Stomach smooth muscle (tissue), 2 donors: ENCODE results near the gene SPDYE2B.
"Not testable (repeated sequence)": the region's sequence is repeated elsewhere in the genome, so short reads cannot be mapped to it uniquely, and the experiment has no call there.

Experiments used
- H3K27ac ChIP-seq: one replicate; pipeline ENCODE4 v1.7.0; 2013; ENCODE audit warnings: mild to moderate bottlenecking, low read length, inconsistent platforms
- H3K27me3 ChIP-seq, 2 donors: one replicate each; pipeline ENCODE4 v1.7.0; 2013; ENCODE audit warnings: low read length in 2 of 2; ENCODE audit not compliant: insufficient read depth in 2 of 2, control insufficient read depth in 1 of 2
- H3K36me3 ChIP-seq, 2 donors: one replicate each; pipeline ENCODE4 v1.7.0; 2013; ENCODE audit warnings: low read length in 2 of 2; ENCODE audit not compliant: control insufficient read depth in 2 of 2, insufficient read depth in 2 of 2
- H3K4me1 ChIP-seq: one replicate; pipeline ENCODE4 v1.7.0; 2013; ENCODE audit warnings: low read length; ENCODE audit not compliant: control insufficient read depth, insufficient read depth
- H3K4me3 ChIP-seq, 2 donors: one replicate each; pipeline ENCODE4 v1.7.0; 2013; ENCODE audit warnings: low read length in 2 of 2
- H3K9ac ChIP-seq, 2 donors: one replicate each; pipeline ENCODE4 v1.7.0; 2013; ENCODE audit warnings: low read length in 2 of 2, mild to moderate bottlenecking in 1 of 2
- H3K9me3 ChIP-seq, 2 donors: one replicate each; pipeline ENCODE4 v1.7.0; 2013; ENCODE audit warnings: low read length in 2 of 2; ENCODE audit not compliant: control insufficient read depth in 2 of 2
- donor health status: healthy.
- donor health status: Pancreatic carcinoma.

Gene SPDYE2B

DNA sequence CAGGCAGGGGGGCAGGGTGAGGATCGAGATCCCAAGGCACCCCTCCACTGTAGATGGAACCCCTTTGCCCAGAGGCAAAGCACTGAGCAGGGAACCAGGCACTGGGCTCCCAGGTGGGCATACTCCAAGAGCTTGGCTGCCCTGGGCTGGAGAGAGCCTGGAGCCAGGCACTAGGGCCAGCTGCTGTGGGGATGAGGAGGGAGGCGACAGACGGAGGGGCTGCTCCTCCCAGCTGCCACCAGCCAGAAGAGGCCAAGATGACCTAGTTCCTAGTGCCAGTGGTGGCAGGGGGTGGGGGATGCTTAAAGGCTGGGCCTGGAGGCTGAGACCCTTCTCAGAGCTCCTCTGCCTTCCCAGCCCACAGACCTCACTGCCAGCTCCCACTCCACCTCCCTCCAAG, 35.2 kb upstream of the SPDYE2B start:
- not testable (repeated sequence) for H3K27me3 ChIP-seq, H3K9me3 ChIP-seq, H3K27ac ChIP-seq, H3K36me3 ChIP-seq, H3K4me1 ChIP-seq, H3K4me3 ChIP-seq, H3K9ac ChIP-seq

DNA sequence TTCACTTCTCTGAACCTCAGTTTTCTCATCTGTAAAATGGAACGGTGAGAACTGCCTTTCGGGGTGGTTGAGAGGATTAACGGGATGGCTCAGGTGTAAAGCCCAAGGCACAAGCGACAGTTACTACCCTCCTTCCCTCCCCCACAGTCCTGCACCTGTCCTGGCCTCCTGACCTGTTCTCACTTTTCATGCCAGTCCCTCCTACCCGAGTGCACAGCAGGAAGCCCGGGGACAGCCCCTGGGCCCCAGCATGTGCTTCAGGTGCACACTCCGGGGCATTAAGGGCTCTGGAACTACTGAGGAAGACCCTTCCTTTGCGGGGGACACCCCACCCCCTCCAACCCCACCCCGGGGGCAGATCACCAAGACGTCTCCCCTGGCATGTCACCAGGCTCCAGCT, 34.2 kb upstream of the SPDYE2B start:
- not testable (repeated sequence) for H3K27me3 ChIP-seq, H3K27ac ChIP-seq, H3K36me3 ChIP-seq, H3K9ac ChIP-seq, H3K4me1 ChIP-seq, H3K4me3 ChIP-seq, H3K9me3 ChIP-seq

DNA sequence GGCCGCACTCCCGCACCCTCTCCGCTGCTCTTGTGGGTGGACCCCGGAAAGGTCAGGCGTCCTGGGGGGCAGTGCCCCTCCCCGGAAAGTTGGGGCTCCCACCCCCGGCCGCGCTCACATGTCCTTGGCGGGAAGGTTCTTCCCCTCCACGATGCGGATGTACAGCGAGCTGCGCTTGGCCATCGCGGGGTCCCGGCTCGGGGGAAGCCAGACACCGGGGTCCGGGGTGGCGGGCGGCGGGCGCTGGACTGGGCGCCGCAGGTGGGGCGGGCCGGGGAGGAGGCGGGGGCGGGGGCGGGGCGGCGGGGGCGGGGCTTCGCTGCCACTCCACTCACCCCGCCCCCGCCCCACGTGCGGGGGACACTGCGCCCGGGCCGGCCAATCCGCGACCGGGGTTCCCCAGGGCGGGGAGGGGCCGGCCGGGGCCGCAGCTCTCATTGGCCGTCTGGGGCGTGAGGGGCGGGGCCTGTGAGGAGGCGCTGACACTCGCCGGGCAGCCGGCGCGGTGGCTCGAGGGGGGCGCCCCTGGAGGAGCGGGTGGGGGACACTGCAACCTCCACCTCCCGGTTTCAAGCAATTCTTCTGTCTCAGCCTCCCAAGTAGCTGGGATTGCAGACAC, 33.5 kb upstream of the SPDYE2B start, which contains the start of gene RASA4:
RASA4 (minus strand) TSS at position 250 of the 619 bp plus-strand sequence; CDS start at position 183, 67 bp downstream.
- H3K9ac ChIP-seq, H3K27ac ChIP-seq, H3K27me3 ChIP-seq, H3K4me1 ChIP-seq, H3K36me3 ChIP-seq, H3K9me3 ChIP-seq: not testable (repeated sequence)
- peak within 1 kb of the TSS in 1 of 2 donors; percentile 64 for H3K4me3 ChIP-seq

DNA sequence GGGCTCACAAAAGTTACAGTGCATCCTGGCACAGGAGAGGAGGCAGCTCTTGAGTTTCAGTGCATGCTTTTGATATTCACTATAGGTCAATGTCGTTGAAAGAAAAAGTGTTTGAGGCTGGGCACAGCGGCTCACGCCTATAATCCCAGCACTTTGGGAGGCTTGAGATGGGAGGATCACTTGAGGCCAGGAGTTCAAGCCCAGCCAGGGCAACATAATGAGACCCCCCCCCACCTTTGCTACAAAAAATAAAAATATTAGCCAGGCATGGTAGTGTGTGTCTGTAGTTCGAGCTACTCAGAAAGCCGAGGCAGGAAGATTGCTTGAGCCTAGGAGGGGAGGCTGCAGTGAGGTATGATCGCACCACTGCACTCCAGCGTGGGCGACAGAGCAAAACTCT, 32.0 kb upstream of the SPDYE2B start:
- H3K4me3 ChIP-seq, H3K27ac ChIP-seq, H3K9me3 ChIP-seq, H3K36me3 ChIP-seq, H3K9ac ChIP-seq, H3K27me3 ChIP-seq, H3K4me1 ChIP-seq: not testable (repeated sequence)

DNA sequence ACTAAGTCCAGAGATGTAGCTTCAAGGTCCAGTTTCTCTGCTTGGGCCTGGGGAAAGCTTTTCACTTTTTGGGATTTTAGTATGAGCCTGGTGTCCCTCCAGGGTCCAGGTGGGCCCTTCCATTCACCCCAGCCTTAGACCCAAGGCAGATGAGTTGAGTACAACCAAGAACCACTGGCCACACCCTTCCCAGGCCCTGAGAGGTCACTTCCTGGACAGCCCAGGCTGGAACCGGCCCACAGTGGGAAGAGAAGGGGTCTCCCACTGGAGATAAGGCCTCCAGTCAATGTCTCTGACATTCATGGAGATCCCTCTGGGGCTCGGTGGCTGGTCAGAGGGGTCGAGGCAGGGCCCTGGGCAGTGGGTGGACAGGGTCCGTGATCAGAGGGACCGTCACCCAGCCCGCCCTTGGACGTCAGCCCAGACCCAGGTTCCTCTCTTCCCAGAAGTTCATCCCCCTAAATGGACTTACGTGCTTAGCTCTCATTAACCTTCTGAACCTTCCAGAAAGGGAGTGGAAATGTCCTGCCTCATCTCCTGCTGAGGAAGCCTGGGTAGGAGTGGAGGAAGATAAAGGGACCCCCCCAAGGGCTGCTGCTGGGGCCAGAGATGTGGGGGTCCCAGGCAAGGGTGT, 22.7 kb upstream of the SPDYE2B start:
- H3K9me3 ChIP-seq, H3K9ac ChIP-seq, H3K27ac ChIP-seq, H3K4me3 ChIP-seq, H3K4me1 ChIP-seq, H3K27me3 ChIP-seq, H3K36me3 ChIP-seq: not testable (repeated sequence)

DNA sequence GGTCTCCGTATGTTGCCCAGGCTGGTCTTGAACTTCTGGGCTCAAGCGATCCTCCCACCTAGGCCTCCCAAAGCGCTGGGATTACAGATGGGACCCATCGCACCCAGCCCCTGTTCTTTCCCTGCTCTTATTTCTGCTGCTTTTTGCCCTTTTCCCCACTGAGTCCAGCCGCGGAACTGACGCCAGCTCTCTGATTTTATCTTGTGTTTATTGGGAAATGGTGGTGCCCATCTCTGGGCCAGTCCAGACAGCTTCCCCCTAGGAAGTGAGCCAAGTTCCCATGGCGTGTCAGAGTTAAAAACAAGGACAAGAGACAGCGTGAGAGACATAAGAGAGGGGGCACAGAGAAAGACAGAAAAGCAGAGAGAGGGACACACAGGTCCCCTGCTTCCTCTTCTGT, 19.5 kb upstream of the SPDYE2B start:
- H3K4me3 ChIP-seq, H3K27me3 ChIP-seq, H3K27ac ChIP-seq, H3K9me3 ChIP-seq, H3K9ac ChIP-seq, H3K4me1 ChIP-seq, H3K36me3 ChIP-seq: not testable (repeated sequence)

DNA sequence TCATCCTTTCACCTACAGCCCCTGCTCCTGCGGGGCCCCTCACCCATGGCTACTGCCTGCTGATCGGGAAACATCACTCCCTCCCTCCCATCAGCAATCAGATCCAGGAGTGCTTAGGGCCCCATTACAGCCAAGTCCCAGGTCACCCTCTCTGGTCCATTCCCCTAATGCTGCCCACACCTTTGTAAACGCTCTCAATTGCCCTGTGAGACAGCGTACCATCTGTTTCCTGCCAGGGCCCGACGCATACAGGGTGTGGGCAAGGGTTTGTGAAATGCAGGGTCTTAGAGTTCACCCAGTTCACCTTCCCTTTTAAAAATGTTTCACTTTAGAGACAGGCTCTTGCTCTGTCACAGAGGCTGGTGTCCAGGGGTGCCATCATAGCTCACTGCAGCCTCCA, 15.8 kb upstream of the SPDYE2B start:
- H3K9ac ChIP-seq, H3K9me3 ChIP-seq, H3K27me3 ChIP-seq, H3K36me3 ChIP-seq, H3K4me1 ChIP-seq, H3K27ac ChIP-seq, H3K4me3 ChIP-seq: not testable (repeated sequence)

DNA sequence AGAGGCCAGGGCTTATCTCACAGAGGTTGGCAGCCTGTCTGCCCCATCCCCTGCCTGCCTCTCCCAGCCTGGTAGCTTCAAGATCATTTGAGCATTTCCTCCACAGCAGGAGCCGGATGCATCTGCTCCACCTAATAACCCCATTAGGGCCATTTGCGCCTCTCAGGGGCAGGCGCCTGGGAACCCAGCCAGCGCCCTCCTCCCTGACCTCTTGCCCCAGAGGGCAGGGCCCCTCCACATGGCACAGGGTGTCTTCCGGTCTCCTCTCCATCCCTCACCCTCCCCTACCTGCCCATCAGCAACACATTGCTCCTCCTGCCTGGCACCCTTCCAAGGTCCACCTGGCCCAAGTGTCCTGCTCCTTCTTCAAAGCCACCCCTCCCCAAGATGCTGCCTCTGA, 14.8 kb upstream of the SPDYE2B start:
- H3K27me3 ChIP-seq, H3K9me3 ChIP-seq, H3K4me3 ChIP-seq, H3K4me1 ChIP-seq, H3K27ac ChIP-seq, H3K36me3 ChIP-seq, H3K9ac ChIP-seq: not testable (repeated sequence)

DNA sequence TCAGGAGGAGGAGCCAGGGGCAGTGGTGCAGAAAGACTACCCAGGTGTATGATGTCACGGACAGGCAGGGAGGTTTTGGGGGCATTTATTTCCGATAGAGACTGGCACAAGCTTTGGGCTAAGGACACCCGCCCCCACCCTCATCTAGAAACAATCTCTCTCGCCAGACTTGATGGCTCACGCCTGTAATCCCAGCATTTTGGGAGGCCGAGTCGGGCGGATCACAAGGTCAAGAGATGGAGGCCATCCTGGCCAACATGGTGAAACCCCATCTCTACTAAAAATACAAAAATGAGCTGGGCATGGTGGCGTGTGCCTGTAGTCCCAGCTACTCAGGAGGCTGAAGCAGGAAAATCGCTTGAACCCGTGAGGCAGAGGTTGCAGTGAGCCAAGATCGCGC, 13.2 kb upstream of the SPDYE2B start:
- H3K36me3 ChIP-seq, H3K27me3 ChIP-seq, H3K4me3 ChIP-seq, H3K9me3 ChIP-seq, H3K4me1 ChIP-seq, H3K9ac ChIP-seq, H3K27ac ChIP-seq: not testable (repeated sequence)

DNA sequence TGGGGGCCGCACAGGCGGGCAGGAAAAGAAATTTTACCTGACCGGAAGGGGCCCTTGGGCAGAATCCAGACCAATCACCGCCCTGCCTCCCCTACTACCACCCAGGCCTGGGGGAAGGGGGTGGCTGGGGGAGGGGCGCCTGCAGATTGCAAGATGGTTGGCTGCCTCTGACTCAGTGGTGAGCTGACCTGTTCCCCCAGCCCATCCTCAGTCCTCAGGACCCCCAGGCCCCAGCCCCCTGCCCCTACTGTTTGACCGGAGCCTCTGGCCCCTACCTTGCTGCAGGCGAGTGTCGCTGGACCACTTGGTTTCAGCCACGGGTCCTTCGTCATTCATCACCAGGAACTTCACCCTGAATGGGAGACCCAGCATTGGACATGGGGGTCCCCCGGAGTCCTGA, 11.3 kb upstream of the SPDYE2B start:
- not testable (repeated sequence) for H3K4me3 ChIP-seq, H3K4me1 ChIP-seq, H3K36me3 ChIP-seq, H3K9ac ChIP-seq, H3K27me3 ChIP-seq, H3K27ac ChIP-seq, H3K9me3 ChIP-seq

DNA sequence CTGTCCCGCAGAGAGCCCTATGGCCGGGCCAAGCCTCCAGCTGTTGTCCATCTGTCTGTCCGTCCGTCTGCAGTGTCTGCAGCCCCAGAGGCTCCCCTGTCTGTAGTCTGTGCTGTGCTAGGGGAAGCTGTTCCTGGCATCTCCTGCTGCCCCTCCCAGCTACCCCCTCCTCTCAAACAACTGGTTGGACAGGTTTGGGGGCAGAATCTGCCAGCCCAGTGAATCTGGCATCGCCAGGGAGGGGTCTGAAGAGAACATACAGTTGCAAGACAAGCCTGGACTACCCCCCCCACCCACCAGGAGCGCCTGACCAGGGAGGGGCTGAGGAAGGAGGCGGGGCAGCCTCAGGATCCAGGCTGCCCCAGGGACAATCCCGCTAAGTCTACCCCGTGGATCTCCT, 7.4 kb upstream of the SPDYE2B start, which contains the start of gene UPK3BL1:
UPK3BL1 (minus strand) TSS at position 101 of the 400 bp plus-strand sequence; CDS start at position 51, 50 bp downstream.
- H3K4me1 ChIP-seq, H3K27ac ChIP-seq, H3K9ac ChIP-seq, H3K9me3 ChIP-seq, H3K27me3 ChIP-seq, H3K36me3 ChIP-seq, H3K4me3 ChIP-seq: not testable (repeated sequence)
